NCI-H146 (cell line): Measurements from ENCODE around the gene COPS6.

ENCODE experiments used
- DNase-seq: peaks from one replicate; lab custom pipeline; 2025; lab: John Stamatoyannopoulos, UW

COPS6 gene

DNA sequence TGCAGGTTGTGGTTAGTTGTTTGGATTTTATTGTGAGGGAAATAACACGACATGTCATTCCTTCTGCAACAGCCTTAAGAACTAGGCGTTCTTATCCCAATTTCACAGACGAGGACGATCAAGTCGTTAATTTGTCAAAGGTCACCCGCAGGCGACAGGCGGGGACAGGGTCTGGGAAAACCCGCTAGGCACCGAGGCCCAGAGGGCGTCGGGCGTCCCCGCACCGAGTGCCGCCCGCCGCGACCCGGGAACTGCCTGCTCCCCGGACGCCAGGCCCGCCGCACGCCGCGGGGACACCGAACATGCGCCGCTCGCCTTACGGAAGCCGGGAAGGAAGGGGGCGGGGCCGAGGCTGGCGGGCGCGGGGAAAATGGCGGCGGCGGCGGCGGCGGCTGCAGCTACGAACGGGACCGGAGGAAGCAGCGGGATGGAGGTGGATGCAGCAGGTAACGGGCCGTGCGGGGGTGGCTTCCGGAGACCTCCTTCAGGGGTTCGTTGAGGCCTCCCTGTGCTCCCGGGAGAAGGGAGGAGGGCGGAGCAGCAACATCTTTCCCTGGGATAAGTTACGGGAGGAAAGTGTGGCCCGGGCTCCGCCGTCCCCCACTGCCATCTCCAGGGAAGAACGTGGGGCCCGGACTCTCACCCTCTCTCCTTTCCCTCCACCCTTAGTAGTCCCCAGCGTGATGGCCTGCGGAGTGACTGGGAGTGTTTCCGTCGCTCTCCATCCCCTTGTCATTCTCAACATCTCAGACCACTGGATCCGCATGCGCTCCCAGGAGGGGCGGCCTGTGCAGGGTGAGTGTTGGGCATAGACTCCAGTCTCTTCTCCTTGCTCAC, at the start of gene COPS6:
TSS of gene COPS6 (plus strand) at position 349 of the 837 bp plus-strand sequence. CDS start at position 371, 22 bp downstream.
- DNase-seq, result peak; percentile 75

DNA sequence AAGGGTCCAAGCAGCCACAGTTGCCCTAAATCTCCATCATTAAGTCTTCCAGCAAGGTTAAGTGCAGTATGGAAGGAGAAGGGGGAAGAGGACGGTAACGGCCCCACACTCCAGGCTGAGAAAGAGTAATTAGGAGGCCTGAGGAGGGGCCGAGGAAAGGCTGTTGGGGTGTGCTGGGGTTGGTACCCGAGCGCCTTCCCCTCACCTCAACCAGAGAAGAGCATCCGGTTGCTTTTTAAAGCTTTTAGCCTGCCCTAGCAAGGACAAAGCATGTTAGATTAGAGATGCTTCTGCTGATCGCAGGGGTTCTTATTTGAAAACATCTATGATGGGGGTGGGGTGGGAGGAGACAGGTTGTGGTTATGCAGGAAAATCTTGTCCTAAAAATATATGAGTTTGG, 48.2 kb upstream of the COPS6 start:
- DNase-seq, result no peak

DNA sequence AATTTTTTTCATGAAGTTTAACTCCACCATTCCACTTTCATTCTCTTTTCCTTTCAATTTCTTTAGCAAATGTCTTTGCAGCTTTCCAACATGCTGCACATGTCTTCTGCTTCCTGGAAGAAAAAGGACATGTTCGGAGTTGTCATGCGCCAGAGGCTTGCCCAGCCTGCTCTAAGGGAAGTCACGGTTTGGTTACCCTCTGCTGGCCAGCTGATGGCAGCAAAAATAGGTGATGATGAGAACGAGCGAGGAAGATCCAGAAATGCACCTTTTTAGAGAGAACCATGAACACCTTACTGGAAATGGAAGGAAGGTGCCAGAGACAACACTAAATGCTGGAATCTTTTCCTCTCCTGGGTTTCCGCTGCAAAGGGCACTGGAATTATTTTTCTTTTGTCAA, 44.1 kb upstream of the COPS6 start:
- DNase-seq, result no peak

- peak; percentile 14 for DNase-seq
Observed at GRCh38 chr7:100048680-100049079, 40.1 kb upstream of the COPS6 start.

GRCh38 chr7:100049441-100050291, 39.1 kb upstream of the COPS6 start, which contains the start of gene ZSCAN21:
Gene ZSCAN21, plus strand, starts transcription at chr7:100049774. Its CDS starts 7,233 bp downstream, at chr7:100057007.
- DNase-seq, result peak; percentile 81

DNA sequence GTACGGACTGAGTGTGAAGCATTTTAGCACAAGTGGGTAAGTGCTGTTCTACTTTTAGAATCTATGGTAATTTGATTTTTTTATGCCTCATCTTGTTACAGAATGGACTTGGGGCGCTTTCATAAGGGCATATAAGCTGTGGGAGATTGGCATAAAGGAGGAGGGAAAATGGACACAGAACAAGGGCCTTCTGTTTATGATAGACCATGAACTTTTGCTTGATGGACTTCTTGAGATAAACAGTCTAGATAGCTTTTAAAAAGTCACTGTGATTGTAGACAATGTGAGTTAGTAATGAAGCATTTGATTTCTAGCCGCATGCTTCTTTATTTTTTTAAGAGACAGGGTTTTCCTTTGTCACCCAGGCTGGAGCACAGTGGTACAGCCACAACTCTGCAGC, 37.2 kb upstream of the COPS6 start:
- no peak for DNase-seq

DNA sequence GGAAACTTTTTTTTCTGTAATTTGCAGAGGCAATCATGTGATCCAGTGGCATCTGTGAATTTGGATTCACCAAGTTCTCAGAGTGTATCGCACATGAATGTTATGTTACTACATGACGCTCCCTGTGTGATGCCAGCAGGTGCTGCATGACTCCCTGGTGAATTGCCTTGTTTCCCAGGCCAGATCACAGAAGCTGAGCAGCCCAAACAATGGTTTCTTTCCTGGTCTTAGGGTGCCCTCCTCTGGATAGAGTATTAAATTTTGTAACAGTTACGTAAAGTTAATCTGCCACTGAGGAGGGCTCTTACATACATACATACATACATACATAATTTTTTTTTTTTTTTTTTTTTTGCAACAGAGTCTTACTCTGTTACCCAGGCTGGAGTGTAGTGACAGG, 35.6 kb upstream of the COPS6 start:
- DNase-seq, result peak; percentile 70

GRCh38 chr7:100057006-100057405, 31.8 kb upstream of the COPS6 start:
- no peak for DNase-seq

DNA sequence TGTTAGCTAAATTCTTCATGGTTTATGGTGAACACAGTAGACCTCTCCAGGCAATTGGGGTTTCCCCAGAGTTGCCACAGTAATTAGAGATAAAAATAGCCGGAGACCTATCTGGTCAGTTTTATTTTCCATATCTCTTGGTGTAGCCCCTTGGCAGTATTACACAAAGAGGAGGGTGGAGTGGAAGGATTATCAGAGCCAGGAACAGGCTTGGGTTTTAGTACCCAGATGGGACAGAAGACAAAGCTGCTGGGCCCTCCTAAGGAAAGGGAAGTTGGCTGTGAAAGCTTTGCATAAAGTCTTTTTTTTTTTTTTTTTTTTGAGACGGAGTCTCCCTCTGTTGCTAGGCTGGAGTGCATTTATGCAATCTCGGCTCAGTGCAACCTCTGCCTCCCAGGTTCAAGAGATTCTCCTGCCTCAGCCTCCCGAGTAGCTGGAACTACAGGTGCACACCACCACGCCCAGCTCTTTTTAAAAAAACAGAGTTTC, 29.5 kb upstream of the COPS6 start:
- DNase-seq, result no peak

DNA sequence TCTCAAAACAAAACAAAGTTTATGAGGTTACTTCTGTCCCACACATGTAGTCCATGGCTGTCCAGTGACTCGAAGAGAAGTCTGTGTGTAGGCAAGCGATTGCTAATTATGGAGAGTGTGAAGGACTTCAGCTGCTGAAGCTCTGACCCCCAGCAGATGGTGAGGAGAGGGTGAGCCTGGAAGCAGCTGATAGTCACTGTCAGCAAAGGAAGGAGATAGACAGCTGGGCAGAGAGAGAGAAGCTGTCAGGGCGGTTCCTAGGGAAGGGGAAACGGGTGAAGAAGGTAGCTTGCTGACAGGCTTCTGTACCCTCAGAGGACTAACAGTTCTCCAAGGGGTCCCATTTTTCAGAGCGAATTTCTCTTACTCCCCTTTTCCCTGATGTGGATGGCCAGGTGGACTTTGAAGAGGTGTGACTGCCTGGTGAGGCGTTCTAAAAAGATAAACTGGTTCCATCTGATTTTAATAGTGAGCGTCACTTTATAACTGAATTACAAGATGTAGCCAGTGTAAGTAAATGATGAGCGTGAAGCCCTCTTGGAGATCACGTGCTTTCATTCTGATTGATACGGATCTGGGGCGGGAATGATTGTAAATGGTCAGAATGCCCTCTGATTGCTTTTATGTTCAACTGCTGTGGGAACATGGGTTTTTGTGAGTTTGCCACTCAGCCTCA, 27.1 kb upstream of the COPS6 start:
- DNase-seq, result no peak

DNA sequence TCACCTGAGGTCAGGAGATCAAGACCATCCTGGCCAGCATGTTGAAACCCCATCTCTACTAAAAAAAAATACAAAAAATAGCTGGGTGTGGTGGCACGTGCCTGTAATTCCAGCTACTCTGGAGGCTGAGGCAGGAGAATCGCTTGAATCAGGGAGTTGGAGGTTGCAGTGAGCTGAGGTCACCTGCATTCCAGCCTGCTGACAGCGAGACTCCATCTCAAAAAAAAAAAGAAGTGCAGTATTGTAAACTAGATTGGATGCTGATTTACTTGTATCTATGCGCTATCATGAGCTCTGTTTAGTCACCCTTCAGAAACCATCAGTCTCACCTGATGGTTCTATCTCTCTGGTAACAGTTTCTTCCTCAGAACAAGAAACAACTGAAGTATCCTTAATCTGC, 25.4 kb upstream of the COPS6 start:
- DNase-seq, result no peak

GRCh38 chr7:100064162-100064561, 24.6 kb upstream of the COPS6 start:
- no peak for DNase-seq

- DNase-seq, result no peak
Observed at GRCh38 chr7:100065452-100066186, 23.1 kb upstream of the COPS6 start.

DNA sequence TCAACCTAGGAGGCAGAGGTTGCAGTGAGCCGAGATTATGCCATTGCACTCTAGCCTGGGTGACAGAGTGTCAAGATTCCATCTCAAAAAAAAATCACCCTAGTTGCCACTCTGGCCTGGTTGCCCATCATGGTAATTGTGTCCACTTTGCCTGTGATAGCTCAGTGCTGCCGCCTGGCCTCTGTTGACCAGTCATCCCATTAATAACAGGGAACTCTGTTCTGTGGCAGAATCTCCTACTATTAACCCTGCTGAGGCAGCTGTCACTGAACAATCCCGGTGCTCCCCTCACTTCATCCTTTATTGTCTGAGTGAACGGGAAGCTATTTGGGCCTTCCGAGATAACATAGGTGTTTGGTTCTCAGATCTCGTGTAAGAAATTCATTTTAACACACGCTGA, 21.8 kb upstream of the COPS6 start:
- DNase-seq, result peak; percentile 27

DNA sequence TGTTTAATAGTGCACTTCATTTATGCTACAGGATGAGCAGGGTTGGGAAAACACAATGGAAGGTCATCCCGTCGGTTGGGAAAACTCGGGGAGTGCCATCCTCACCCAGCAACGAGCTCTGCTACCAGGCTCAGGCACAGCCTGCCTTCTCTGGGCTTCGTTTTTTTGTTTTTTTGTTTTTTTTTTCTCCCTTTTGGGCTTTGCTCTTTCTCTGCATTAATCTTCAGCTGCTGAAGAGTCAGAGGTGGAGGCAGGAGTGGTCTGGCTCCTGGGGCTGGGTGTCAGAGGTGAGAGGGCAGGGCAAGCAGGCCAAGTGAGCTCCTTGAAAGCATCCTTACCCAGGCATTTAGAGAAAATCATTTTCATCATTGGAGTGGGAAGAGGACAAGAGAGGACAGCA, 18.8 kb upstream of the COPS6 start:
- DNase-seq, result no peak

DNA sequence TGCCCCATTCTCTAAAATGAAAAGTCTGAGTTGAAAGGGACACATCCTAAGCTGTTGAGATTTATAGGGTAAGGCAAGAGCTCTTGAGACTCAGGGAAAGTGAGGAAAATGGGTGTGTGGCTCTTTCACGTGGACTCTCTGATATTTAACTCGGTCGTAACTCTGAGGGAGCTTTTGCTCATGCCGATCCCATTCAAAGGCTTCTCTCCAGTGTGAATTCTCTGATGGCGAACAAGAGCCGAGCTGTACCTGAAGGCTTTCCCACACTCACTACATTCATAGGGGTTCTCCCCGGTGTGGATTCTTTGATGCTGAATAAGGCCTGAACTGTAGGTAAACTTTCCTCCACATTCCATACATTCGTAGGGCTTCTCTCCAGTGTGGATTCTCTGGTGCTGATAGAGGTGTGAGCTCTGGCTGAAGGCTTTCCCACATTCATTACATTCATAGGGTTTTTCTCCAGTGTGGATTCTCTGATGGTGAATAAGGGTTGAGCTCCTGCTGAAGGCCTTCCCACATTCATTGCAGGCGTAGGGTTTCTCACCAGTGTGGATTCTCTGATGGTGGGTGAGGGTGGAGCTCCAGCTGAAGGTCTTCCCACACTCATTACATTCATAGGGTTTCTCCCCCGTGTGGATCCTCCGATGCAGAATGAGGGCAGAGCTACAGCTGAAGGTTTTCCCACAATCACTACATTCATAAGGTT, 17.6 kb upstream of the COPS6 start:
- no peak for DNase-seq

DNA sequence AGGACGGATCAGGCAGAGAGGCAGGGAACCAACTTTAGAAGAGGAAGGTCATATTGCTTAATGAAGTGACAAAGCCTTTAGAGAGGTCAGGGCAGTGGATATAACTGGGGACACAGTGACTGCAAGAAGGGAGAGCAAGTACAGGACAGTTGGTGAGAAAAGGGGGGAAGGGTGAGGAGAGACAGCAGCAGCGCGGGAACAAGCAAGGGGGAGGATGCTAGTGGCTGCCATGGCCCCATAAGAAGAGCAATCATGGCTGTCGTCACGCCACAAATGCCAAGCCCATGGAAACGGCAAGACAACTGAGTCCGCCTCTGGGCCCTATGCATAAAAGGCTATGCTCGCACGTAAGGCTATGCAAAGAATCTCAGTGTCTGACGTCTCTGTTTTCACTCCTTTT, 16.3 kb upstream of the COPS6 start:
- no peak for DNase-seq

- DNase-seq, result no peak
Observed at GRCh38 chr7:100074841-100075240, 13.9 kb upstream of the COPS6 start.

DNA sequence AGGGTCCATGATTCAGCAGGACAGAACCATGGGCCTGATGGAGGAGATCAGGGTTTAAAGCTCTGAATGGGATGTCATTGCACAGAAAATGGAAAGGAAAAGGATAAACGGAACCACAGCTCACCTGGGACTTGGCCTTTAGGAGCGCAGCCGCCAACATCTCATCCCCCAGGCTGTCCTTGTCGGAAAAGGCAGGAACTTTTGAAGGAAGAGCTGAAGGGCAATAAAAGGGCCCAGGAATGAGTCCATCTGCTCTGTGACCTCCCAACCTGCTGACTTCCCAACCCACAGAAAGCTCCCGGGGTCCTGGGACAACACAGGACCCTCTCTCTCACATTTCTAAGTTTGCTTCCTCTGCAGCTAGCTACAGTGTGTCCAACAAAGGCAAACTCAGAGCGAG, 13.4 kb upstream of the COPS6 start:
- no peak for DNase-seq

GRCh38 chr7:100077205-100077604, 11.6 kb upstream of the COPS6 start:
- no peak for DNase-seq

GRCh38 chr7:100079024-100079560, 9.7 kb upstream of the COPS6 start:
- DNase-seq, result no peak
